Fibroblast of upper back skin (primary cell): ENCODE data around the gene TNS1.
"Not testable (repeated sequence)": the region's sequence is repeated elsewhere in the genome, so short reads cannot be mapped to it uniquely, and the experiment has no call there.

Source experiments
- DNase-seq: peaks from one replicate; pipeline ENCODE4 v3.0.0-alpha.2; 2013

TNS1 gene

GRCh38 chr2:218029366-218030360 lies 26.9 kb upstream of the TNS1 start:
- DNase-seq, result no peak

- no peak for DNase-seq
These were observed 26.0 kb upstream of the TNS1 start for GRCh38 chr2:218028562-218029348.

- DNase-seq, result no peak
These were observed 25.3 kb upstream of the TNS1 start for GRCh38 chr2:218028189-218028495.

GRCh38 chr2:218027426-218028188 lies 24.8 kb upstream of the TNS1 start:
- DNase-seq, result no peak

GRCh38 chr2:218026676-218027425 lies 24.1 kb upstream of the TNS1 start:
- DNase-seq, result no peak

GRCh38 chr2:218026244-218026643 lies 23.4 kb upstream of the TNS1 start:
- no peak for DNase-seq

- no peak for DNase-seq
These were observed 22.1 kb upstream of the TNS1 start for GRCh38 chr2:218024871-218025270.

- no peak for DNase-seq
These were observed 21.5 kb upstream of the TNS1 start for GRCh38 chr2:218024336-218024735.

GRCh38 chr2:218023636-218024035 lies 20.8 kb upstream of the TNS1 start:
- DNase-seq, result no peak

- DNase-seq, result no peak
These were observed 20.2 kb upstream of the TNS1 start for GRCh38 chr2:218022851-218023530.

- DNase-seq, result no peak
These were observed 19.5 kb upstream of the TNS1 start for GRCh38 chr2:218022131-218022850.

- DNase-seq, result no peak
These were observed 18.8 kb upstream of the TNS1 start for GRCh38 chr2:218021536-218022071.

- no peak for DNase-seq
These were observed 18.3 kb upstream of the TNS1 start for GRCh38 chr2:218020966-218021535.

GRCh38 chr2:218020281-218020680 lies 17.5 kb upstream of the TNS1 start:
- DNase-seq, result no peak

- DNase-seq, result no peak
These were observed 16.7 kb upstream of the TNS1 start for GRCh38 chr2:218019411-218020060.

GRCh38 chr2:218018842-218019125 lies 16.0 kb upstream of the TNS1 start:
- DNase-seq, result not testable (repeated sequence)

GRCh38 chr2:218017211-218018053 lies 14.6 kb upstream of the TNS1 start:
- no peak for DNase-seq

GRCh38 chr2:218016810-218017209 lies 14.0 kb upstream of the TNS1 start:
- no peak for DNase-seq
